ENCODE data around the gene TPCN2. TPM values are rescaled to one million over a fixed set of nuclear protein-coding genes. Genes with fewer than 3 reads are reported as not detected.

TPCN2 gene
- total and polyA plus RNA-seq, 2 of the 8 experiments (the other 6 are each of a cell fraction or from before 2014, with no cell fraction given), result 9.7 to 18.6 TPM

- no peak for TF ChIP-seq CHD7 (IDR thresholded peaks at IDR 0.05; ENCODE audit: insufficient replicate concordance, low read length)
These were observed 77.6 kb downstream of the TPCN2 start (continued) for GRCh38 chr11:69126286-69126685.
